ENCODE results near the gene DXO.
"Not testable (repeated sequence)": the region's sequence is repeated elsewhere in the genome, so short reads cannot be mapped to it uniquely, and the experiment has no call there.

The DXO gene

GRCh38 chr6:31945154-31945506, 26.8 kb downstream of the DXO start:
- DNase-seq (ENCODE audit: low read depth), result no peak
- TF ChIP-seq CTCF (IDR thresholded peaks at IDR 0.05; ENCODE audit: insufficient read depth, low read depth, low read length, missing control alignments), result no peak
- H3K4me3 ChIP-seq (ENCODE audit: low read length), result no peak overlapping the region

DNA sequence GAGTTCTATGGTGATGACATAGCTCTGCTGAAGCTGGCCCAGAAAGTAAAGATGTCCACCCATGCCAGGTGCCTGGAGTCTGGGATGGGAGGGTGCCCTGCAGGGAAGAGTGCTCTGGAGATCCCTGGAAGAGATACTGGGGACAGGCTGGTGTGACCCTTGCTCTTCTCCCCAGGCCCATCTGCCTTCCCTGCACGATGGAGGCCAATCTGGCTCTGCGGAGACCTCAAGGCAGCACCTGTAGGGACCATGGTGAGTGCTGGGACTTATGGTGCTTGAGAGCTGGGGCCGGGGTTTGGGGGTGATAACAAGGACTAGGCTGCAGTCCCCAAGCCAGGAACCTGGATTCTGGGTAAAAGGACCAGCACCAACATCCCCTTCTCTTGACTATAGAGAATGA, 28.2 kb downstream of the DXO start:
- no peak overlapping the region for H3K4me3 ChIP-seq (ENCODE audit: low read length)
- DNase-seq (ENCODE audit: low read depth), result no peak
- TF ChIP-seq CTCF (IDR thresholded peaks at IDR 0.05; ENCODE audit: insufficient read depth, low read depth, low read length, missing control alignments), result no peak

GRCh38 chr6:31940256-31940664, 31.7 kb downstream of the DXO start:
- no peak overlapping the region for H3K4me3 ChIP-seq (ENCODE audit: low read length)
- no peak for TF ChIP-seq CTCF (IDR thresholded peaks at IDR 0.05; ENCODE audit: insufficient read depth, low read depth, low read length, missing control alignments)
- DNase-seq (ENCODE audit: low read depth), result no peak

DNA sequence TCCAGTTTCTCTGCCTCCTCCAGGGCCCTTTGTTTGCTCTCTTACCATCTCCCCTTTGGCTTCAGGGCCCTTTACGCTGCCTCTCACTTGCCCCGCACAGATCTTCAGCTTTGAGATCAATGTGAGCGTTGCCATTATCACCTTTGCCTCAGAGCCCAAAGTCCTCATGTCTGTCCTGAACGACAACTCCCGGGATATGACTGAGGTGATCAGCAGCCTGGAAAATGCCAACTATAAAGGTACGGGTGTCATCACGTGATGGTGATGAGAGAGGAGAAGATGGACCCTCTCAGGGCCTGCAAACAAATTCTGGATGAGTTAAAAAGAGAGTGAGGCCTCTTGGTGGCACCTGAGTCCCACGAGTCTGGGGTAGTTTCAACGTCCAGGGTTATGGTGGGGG, 36.1 kb downstream of the DXO start:
- TF ChIP-seq CTCF (IDR thresholded peaks at IDR 0.05; ENCODE audit: insufficient read depth, low read depth, low read length, missing control alignments), result no peak
- H3K4me3 ChIP-seq (ENCODE audit: low read length), result no peak overlapping the region
- DNase-seq (ENCODE audit: low read depth), result no peak

DNA sequence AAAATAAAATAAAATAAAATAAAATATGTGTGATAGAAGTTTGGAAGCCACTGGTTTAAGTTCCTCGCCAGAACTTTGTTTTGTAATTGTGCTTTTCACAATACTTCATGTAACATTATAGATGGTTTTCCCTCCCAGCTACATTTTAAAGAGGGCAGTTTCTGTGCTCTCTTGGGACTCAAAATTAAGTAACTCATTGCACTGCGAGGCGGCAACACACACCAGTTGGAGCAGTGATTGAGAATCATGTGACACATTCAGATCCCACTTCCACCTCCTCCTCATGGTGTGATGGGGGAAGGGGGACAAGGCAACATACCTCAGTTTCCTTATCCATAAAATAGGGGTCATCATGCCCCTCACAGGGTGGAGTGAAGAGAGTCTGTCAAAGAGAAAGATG, 36.9 kb downstream of the DXO start:
- DNase-seq (ENCODE audit: low read depth), result no peak
- TF ChIP-seq CTCF (IDR thresholded peaks at IDR 0.05; ENCODE audit: insufficient read depth, low read depth, low read length, missing control alignments), result no peak
- no peak overlapping the region for H3K4me3 ChIP-seq (ENCODE audit: low read length)

- TF ChIP-seq CTCF (IDR thresholded peaks at IDR 0.05; ENCODE audit: insufficient read depth, low read depth, low read length, missing control alignments), result no peak
- no peak overlapping the region for H3K4me3 ChIP-seq (ENCODE audit: low read length)
- DNase-seq (ENCODE audit: low read depth), result no peak
Measured at GRCh38 chr6:31933537-31933936, 38.4 kb downstream of the DXO start.

- H3K4me3 ChIP-seq (ENCODE audit: low read length); DNase-seq (ENCODE audit: low read depth): not testable (repeated sequence)
Measured at GRCh38 chr6:31932137-31932536, 39.8 kb downstream of the DXO start.

DNA sequence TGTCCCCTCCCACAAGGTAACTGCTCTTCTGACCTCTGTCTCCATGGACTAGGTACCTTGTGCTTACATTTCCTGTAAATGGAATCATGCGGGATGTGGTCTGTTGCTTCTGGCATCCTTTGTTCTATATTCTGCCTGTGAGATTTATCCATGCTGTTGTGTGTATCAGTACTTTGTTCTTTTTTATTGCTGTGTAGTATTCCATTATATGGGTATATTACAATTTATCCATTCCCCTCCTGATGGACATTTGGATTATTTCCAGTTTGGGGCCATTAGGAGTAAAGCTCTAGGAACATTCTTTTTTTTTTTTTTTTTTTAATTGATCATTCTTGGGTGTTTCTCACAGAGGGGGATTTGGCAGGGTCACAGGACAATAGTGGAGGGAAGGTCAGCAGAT, 41.0 kb downstream of the DXO start:
- no peak for TF ChIP-seq CTCF (IDR thresholded peaks at IDR 0.05; ENCODE audit: insufficient read depth, low read depth, low read length, missing control alignments)
- H3K4me3 ChIP-seq (ENCODE audit: low read length), result no peak overlapping the region
- no peak for DNase-seq (ENCODE audit: low read depth)

Data from epithelial cell of esophagus (primary cell).